ENCODE data around the gene SUN5. TPM values are rescaled to one million over a fixed set of nuclear protein-coding genes. Genes with fewer than 3 reads are reported as not detected.

Gene SUN5
- total and polyA plus RNA-seq, 2 of the 8 experiments (the other 6 are each of a cell fraction or from before 2014, with no cell fraction given), result not detected

DNA sequence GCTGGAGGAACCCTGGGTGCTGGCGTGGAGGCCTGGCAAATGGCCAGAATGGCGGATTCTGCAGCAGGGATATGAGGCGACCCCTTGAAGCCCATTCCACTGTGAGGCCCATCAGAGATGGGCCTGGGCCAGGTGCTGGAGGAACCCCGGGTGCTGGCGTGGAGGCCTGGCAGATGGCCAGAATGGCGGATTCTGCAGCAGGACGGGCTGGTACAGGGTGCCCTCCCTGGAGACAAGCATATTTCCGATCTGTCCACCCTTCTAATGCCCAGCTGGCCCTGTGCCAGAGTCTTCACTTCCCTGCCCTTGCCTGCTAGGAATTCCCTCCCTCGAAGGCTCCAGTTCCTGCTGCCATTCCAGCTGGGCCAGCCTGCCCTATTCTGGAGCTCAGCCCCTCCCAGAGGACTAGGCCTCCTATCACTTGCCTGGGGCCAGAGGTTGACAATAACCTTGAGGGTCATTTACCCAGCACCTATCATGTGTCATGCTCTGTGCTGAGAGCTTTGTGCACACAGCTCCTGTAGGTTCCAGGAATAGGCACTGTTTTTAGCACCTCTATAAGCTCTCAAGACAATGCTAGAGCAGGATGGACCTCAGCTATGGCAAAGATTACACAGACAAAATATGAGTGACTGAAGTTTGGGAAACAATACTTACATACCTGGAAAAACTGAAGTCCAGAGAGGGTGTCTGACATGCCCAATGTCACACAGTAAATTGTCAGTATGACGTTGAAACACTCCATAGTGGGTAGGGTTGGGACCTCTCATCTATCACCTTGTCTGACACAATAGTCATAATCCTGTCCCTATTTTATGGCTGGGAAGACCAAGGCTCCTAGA, 21.4 kb downstream of the SUN5 start:
- no peak overlapping the region for H2BK12ac ChIP-seq (ENCODE audit: low read depth, low read length)
- 0 out of 7 replicates have a peak, but pooled peaks cover 0 to under 1% (median 0%) of the 10 kb centered on the region in 4 experiments for H3K27me3 ChIP-seq (replicated peaks in 1 of 4; ENCODE audit: control insufficient read depth in 3 of 4, extremely low read depth in 1 of 4, insufficient read depth in 3 of 4, low read length in 3 of 4)
- no peaks in the 10 kb centered on the region for H3K36me3 ChIP-seq (ENCODE audit: control insufficient read depth in 2 of 4, insufficient read depth in 4 of 4, low read length in 3 of 4)
- no peak overlapping the region for H4K8ac ChIP-seq (ENCODE audit: extremely low read depth, insufficient read depth, low read length)
- H3K4me2 ChIP-seq (ENCODE audit: insufficient read depth in 1 of 2, low read depth in 2 of 2, low read length in 2 of 2), result no peak overlapping the region
- H3K79me1 ChIP-seq (ENCODE audit: low read depth, low read length), result no peaks in the 10 kb centered on the region
- DNase-seq (ENCODE audit: low read depth in 1 of 2, low spot score in 2 of 2), result no peak
- H3K27ac ChIP-seq (ENCODE audit: low read depth, low read length), result no peak overlapping the region
- no peak overlapping the region for H3K18ac ChIP-seq (ENCODE audit: extremely low read depth, low read length)
- H3K79me2 ChIP-seq (ENCODE audit: control insufficient read depth in 1 of 2, insufficient read depth in 2 of 2, low read length in 2 of 2), result no peaks in the 10 kb centered on the region
- H2BK120ac ChIP-seq (replicated peaks; ENCODE audit: low read depth, low read length), result no peak overlapping the region
- no peak overlapping the region for H4K91ac ChIP-seq (replicated peaks; ENCODE audit: insufficient read length, low read length)
- ChIA-PET POLR2A (ENCODE audit: partially characterized antibody) (no interaction called here), CTCF (ENCODE audit: partially characterized antibody) (interaction anchor here (1.2 to 5.4 kb wide), 3 partner anchors 13 to 22 kb away, joined by 3 to 53 read pairs (median 11); partner anchors contain the start of gene SUN5)
- no peak overlapping the region for H2BK15ac ChIP-seq (ENCODE audit: low read length)
- H3K56ac ChIP-seq (replicated peaks; ENCODE audit: insufficient read length, low read depth, low read length), result no peak overlapping the region
- FAIRE-seq, result no peak
- 91% methylated on average over 10 of the region's 10 CpGs; no CpG with 5 or more reads in 1 of the 2 experiments for WGBS, 2 experiments (ENCODE audit: extremely low coverage in 1 of 2, insufficient coverage in 1 of 2, insufficient read length in 1 of 2, insufficient replicate concordance in 2 of 2, low coverage in 1 of 2, low lambda C conversion rate in 2 of 2, missing lambda C conversion rate in 1 of 2)
- no peaks in the 10 kb centered on the region; a peak in 1 of 7 replicates for H3K4me1 ChIP-seq (replicated peaks in 1 of 4; ENCODE audit: control insufficient read depth in 3 of 4, insufficient read depth in 4 of 4, low read length in 3 of 4)
- TF ChIP-seq TAF1 (IDR thresholded peaks at IDR 0.05; ENCODE audit: low read depth, low read length), result no peak
- no peak for TF ChIP-seq POLR2A (IDR thresholded peaks at IDR 0.05; ENCODE audit: control extremely low read depth in 1 of 2, low read depth in 2 of 2, low read length in 2 of 2)
- TF ChIP-seq EP300 (IDR thresholded peaks at IDR 0.05; ENCODE audit: borderline replicate concordance in 1 of 2, low read depth in 2 of 2, low read length in 2 of 2), result no peak
- TF ChIP-seq GTF2F1 (IDR thresholded peaks at IDR 0.05; ENCODE audit: borderline replicate concordance, low read depth, low read length), result no peak
- TF ChIP-seq CBX5 (IDR thresholded peaks at IDR 0.05; ENCODE audit: low read depth, low read length), result no peak
- TF ChIP-seq SIRT6 (IDR thresholded peaks at IDR 0.05; ENCODE audit: low read length), result no peak
- TF ChIP-seq KDM1A (IDR thresholded peaks at IDR 0.05; ENCODE audit: borderline replicate concordance, low read length), result no peak
- TF ChIP-seq HDAC6 (IDR thresholded peaks at IDR 0.05; ENCODE audit: low read depth, low read length), result no peak
- TF ChIP-seq, protein P1, sequence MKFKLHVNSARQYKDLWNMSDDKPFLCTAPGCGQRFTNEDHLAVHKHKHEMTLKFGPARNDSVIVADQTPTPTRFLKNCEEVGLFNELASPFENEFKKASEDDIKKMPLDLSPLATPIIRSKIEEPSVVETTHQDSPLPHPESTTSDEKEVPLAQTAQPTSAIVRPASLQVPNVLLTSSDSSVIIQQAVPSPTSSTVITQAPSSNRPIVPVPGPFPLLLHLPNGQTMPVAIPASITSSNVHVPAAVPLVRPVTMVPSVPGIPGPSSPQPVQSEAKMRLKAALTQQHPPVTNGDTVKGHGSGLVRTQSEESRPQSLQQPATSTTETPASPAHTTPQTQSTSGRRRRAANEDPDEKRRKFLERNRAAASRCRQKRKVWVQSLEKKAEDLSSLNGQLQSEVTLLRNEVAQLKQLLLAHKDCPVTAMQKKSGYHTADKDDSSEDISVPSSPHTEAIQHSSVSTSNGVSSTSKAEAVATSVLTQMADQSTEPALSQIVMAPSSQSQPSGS (IDR thresholded peaks at IDR 0.05; ENCODE audit: low read length), result no peak
- TF ChIP-seq EZH2 (IDR thresholded peaks at IDR 0.05; ENCODE audit: low read depth, low read length, severe bottlenecking), result no peak
- TF ChIP-seq JUN (IDR thresholded peaks at IDR 0.05; ENCODE audit: low read depth, low read length), result no peak
- H4K20me1 ChIP-seq (replicated peaks in 1 of 2; ENCODE audit: control insufficient read depth in 1 of 2, insufficient read depth in 2 of 2, low read length in 2 of 2), result no peaks in the 10 kb centered on the region
- no peak overlapping the region for H3K14ac ChIP-seq (ENCODE audit: insufficient read length)
- H2AFZ ChIP-seq (ENCODE audit: low read length), result no peak overlapping the region
- no peak overlapping the region for H3K9ac ChIP-seq (replicated peaks in 1 of 4; ENCODE audit: extremely low read depth in 1 of 4, low read depth in 3 of 4, low read length in 3 of 4)
- H2BK5ac ChIP-seq (ENCODE audit: low read depth, low read length), result no peak overlapping the region
- H3K4me3 ChIP-seq (ENCODE audit: extremely low read depth in 1 of 4, insufficient read depth in 2 of 4, low read depth in 3 of 4, low read length in 4 of 4), result no peak overlapping the region
- no peaks in the 10 kb centered on the region; a peak in 1 of 4 replicates for H3K9me3 ChIP-seq (ENCODE audit: insufficient read depth in 2 of 2, low read depth in 1 of 2, low read length in 1 of 2)
- no peaks in the 10 kb centered on the region for H3K23me2 ChIP-seq (ENCODE audit: low read depth, low read length)
- no peak overlapping the region for H2BK20ac ChIP-seq (ENCODE audit: low read length)
- H3K4ac ChIP-seq (replicated peaks; ENCODE audit: insufficient read length, low read depth, low read length), result no peak overlapping the region
- H4K5ac ChIP-seq (ENCODE audit: insufficient read length, low read depth, low read length), result no peak overlapping the region
- H3K23ac ChIP-seq (ENCODE audit: insufficient read length), result no peak overlapping the region
- no peak overlapping the region for H2AK5ac ChIP-seq (ENCODE audit: low read depth, low read length)
